ENCODE measurements around the gene SPOCK2. TPM values are rescaled to one million over a fixed set of nuclear protein-coding genes. Genes with fewer than 3 reads are reported as not detected.

SPOCK2 gene
- polyA plus RNA-seq, 1 of the 3 experiments (the other 2 are of a cell fraction) = 0.18 TPM

DNA sequence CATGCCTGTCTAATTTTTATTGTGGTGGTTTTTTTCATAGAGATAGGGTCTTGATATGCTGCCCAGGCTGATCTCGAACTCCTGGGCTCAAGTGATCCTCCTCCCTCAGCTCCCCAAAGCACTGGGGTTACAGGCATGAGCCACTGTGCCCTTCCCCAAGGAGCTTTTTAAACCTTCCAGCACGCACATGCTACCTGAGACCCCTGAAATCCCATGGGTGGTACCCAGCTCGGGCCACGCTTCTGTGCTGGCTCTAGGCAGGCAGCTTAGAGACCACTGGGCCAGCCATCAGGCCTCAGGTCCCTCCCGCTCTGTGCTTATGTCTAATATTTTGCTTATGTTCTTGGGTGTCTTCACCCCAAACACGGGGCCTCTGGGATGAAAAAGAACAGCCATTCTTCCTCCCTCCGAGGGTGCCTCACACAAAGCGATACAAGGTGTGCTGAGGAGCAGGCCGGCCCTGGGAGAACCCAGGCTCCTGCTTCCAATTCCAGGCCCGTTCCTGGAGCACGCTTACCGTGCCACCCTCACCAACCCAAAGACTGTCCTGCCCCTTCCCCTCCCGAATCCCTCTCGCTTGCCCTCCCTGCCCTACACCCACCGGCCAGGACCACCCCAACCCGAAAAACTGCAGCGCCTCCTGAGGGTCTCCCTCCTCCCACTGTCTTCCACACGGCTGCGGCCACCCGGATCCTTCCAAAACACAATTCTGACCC is 10.9 kb downstream of the SPOCK2 start:
- Histone ChIP-seq H3K27me3 (ENCODE audit: insufficient read depth) (no peaks in the 10 kb centered on the region), H3K4me1 (ENCODE audit: control insufficient read depth in 1 of 2, insufficient read depth in 2 of 2, low read depth in 1 of 2, low read length in 1 of 2) (peaks cover 0 to 29% of the 10 kb centered on the region in 2 experiments; a peak in 1 of 4 replicates), H3K79me2 (ENCODE audit: insufficient read depth) (no peaks in the 10 kb centered on the region), H3K4me2 (no peak overlapping the region), H4K20me1 (ENCODE audit: insufficient read depth) (no peaks in the 10 kb centered on the region), H3K9ac (no peak overlapping the region), H3K27ac (ENCODE audit: low read depth in 2 of 2, low read length in 1 of 2) (no peak overlapping the region), H3K9me2 (no peaks in the 10 kb centered on the region), H3K36me3 (replicated peaks in 1 of 2; ENCODE audit: control insufficient read depth in 1 of 2, insufficient read depth in 2 of 2, low read length in 1 of 2) (no peaks in the 10 kb centered on the region), H3K9me3 (no peaks in the 10 kb centered on the region), H3K4me3 (ENCODE audit: low read depth in 2 of 2, low read length in 1 of 2) (no peak overlapping the region), H2AFZ (ENCODE audit: low read depth) (no peak overlapping the region), H3F3A (replicated peaks; ENCODE audit: insufficient read depth) (no peaks in the 10 kb centered on the region)
- TF ChIP-seq RXRA (IDR thresholded peaks at IDR 0.05; ENCODE audit: borderline replicate concordance, low read depth) = no peak
- no peak for TF ChIP-seq MEF2A (IDR thresholded peaks at IDR 0.05; ENCODE audit: borderline replicate concordance, low read depth)
- no peak for TF ChIP-seq EP300 (IDR thresholded peaks at IDR 0.05; ENCODE audit: borderline replicate concordance in 1 of 2, low read depth in 1 of 2, low read length in 1 of 2)
- TF ChIP-seq, protein P1, sequence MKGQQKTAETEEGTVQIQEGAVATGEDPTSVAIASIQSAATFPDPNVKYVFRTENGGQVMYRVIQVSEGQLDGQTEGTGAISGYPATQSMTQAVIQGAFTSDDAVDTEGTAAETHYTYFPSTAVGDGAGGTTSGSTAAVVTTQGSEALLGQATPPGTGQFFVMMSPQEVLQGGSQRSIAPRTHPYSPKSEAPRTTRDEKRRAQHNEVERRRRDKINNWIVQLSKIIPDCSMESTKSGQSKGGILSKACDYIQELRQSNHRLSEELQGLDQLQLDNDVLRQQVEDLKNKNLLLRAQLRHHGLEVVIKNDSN (IDR thresholded peaks at IDR 0.05; ENCODE audit: borderline replicate concordance, low read depth) = no peak
- no peak for TF ChIP-seq CHD2 (IDR thresholded peaks at IDR 0.05; ENCODE audit: low read length, partially characterized antibody)
- DNase-seq = no peak
- ChIA-PET CTCF (interaction anchor here (0.7 to 1.8 kb wide), 3 partner anchors 13 to 15 kb away, joined by 3 to 4 read pairs (median 3); no protein-coding TSS in a partner anchor), POLR2A (no interaction called here)
- WGBS (ENCODE audit: low lambda C conversion rate) = 85% methylated on average over 20 of the region's 20 CpGs

DNA sequence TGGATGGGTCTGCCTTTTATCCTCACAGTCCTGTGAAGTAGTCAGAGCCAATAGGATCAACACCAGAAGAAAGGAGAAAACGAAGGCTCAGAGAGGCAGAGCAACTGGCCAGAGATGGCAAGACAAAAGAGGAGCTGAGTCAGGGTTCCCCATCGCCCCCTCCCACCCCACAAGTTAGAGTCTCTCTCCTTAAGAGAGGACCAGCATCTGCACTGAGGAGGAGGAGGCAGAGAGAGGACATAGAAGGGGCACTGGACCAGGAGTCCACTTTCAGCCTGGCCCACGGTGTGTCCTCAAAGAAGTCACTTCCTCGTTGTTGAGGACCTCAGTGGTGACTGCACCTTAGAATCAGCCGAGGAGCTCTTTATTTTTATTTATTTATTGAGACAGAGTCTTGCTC is 11.6 kb downstream of the SPOCK2 start:
- DNase-seq = no peak
- Histone ChIP-seq H3K9ac (no peak overlapping the region), H4K20me1 (ENCODE audit: insufficient read depth) (no peaks in the 10 kb centered on the region), H3K4me1 (ENCODE audit: control insufficient read depth in 1 of 2, insufficient read depth in 2 of 2, low read depth in 1 of 2, low read length in 1 of 2) (peaks cover 0 to 29% of the 10 kb centered on the region in 2 experiments; a peak in 1 of 4 replicates), H3K4me2 (no peak overlapping the region), H3K9me3 (no peaks in the 10 kb centered on the region), H3K36me3 (replicated peaks in 1 of 2; ENCODE audit: control insufficient read depth in 1 of 2, insufficient read depth in 2 of 2, low read length in 1 of 2) (no peaks in the 10 kb centered on the region), H3K79me2 (ENCODE audit: insufficient read depth) (no peaks in the 10 kb centered on the region), H2AFZ (ENCODE audit: low read depth) (no peak overlapping the region), H3K27me3 (ENCODE audit: insufficient read depth) (no peaks in the 10 kb centered on the region), H3K27ac (ENCODE audit: low read depth in 2 of 2, low read length in 1 of 2) (no peak overlapping the region), H3K4me3 (ENCODE audit: low read depth in 2 of 2, low read length in 1 of 2) (no peak overlapping the region), H3F3A (replicated peaks; ENCODE audit: insufficient read depth) (no peaks in the 10 kb centered on the region), H3K9me2 (no peaks in the 10 kb centered on the region)
- CTCF ChIA-PET = interaction anchor here (0.7 to 1.1 kb wide), 2 partner anchors 14 to 16 kb away, joined by 3 to 4 read pairs; no protein-coding TSS in a partner anchor
- POLR2A ChIA-PET = no interaction called here
- WGBS (ENCODE audit: low lambda C conversion rate) = 48% methylated on average over 5 of the region's 5 CpGs
- TF ChIP-seq, protein P2, sequence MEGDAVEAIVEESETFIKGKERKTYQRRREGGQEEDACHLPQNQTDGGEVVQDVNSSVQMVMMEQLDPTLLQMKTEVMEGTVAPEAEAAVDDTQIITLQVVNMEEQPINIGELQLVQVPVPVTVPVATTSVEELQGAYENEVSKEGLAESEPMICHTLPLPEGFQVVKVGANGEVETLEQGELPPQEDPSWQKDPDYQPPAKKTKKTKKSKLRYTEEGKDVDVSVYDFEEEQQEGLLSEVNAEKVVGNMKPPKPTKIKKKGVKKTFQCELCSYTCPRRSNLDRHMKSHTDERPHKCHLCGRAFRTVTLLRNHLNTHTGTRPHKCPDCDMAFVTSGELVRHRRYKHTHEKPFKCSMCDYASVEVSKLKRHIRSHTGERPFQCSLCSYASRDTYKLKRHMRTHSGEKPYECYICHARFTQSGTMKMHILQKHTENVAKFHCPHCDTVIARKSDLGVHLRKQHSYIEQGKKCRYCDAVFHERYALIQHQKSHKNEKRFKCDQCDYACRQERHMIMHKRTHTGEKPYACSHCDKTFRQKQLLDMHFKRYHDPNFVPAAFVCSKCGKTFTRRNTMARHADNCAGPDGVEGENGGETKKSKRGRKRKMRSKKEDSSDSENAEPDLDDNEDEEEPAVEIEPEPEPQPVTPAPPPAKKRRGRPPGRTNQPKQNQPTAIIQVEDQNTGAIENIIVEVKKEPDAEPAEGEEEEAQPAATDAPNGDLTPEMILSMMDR (IDR thresholded peaks at IDR 0.05) = no peak
- no peak for TF ChIP-seq FOSL2 (IDR thresholded peaks at IDR 0.05; ENCODE audit: borderline replicate concordance, low read depth)
- TF ChIP-seq CHD2 (IDR thresholded peaks at IDR 0.05; ENCODE audit: low read length, partially characterized antibody) = no peak
- no peak for TF ChIP-seq POLR2AphosphoS5 (IDR thresholded peaks at IDR 0.05; ENCODE audit: low read depth, low read length)
- TF ChIP-seq MEF2A (IDR thresholded peaks at IDR 0.05; ENCODE audit: borderline replicate concordance, low read depth) = no peak
- no peak for TF ChIP-seq ZBTB33 (IDR thresholded peaks at IDR 0.05; ENCODE audit: borderline replicate concordance, low read depth)
- TF ChIP-seq ELF1 (IDR thresholded peaks at IDR 0.05) = no peak
- TF ChIP-seq EP300 (IDR thresholded peaks at IDR 0.05; ENCODE audit: borderline replicate concordance in 1 of 2, low read depth in 1 of 2, low read length in 1 of 2) = no peak
- TF ChIP-seq JUND (IDR thresholded peaks at IDR 0.05) = no peak
- no peak for TF ChIP-seq YY1 (IDR thresholded peaks at IDR 0.05; ENCODE audit: low read depth)
- no peak for TF ChIP-seq RAD21 (IDR thresholded peaks at IDR 0.05; ENCODE audit: low read length)
- no peak for TF ChIP-seq SIN3A (IDR thresholded peaks at IDR 0.05; ENCODE audit: borderline replicate concordance, low read depth, low read length)
- TF ChIP-seq, protein P1 (IDR thresholded peaks at IDR 0.05; ENCODE audit: borderline replicate concordance, low read depth) = no peak
- TF ChIP-seq TCF12 (IDR thresholded peaks at IDR 0.05) = no peak
- no peak for TF ChIP-seq PBX3 (IDR thresholded peaks at IDR 0.05)
